Fibroblast of lung (primary cell): ENCODE results near the gene RRBP1. TPM values are rescaled to one million over a fixed set of nuclear protein-coding genes. Genes with fewer than 3 reads are reported as not detected.

ENCODE experiments used
- DNase-seq, 2 donors: peaks; one replicate each; pipeline versions ENCODE4 v3.0.0 to v3.0.0-alpha.2; 2010; ENCODE audit warnings: low read depth in 2 of 2
- H2AFZ ChIP-seq: 2 replicates; pipeline ENCODE4 v1.5.1; 2012; ENCODE audit warnings: low read length, control low read depth, inconsistent platforms
- H3K27ac ChIP-seq: 2 replicates; pipeline ENCODE4 v1.5.1; 2011; ENCODE audit warnings: low read length, control low read depth; ENCODE audit not compliant: insufficient read depth
- H3K27me3 ChIP-seq: 2 replicates; pipeline ENCODE4 v1.5.1; 2011; ENCODE audit warnings: mild to moderate bottlenecking, low read length; ENCODE audit not compliant: control insufficient read depth, insufficient read depth
- H3K36me3 ChIP-seq: 2 replicates; pipeline ENCODE4 v1.5.1; 2011; ENCODE audit warnings: low read length; ENCODE audit not compliant: control insufficient read depth, insufficient read depth
- H3K4me1 ChIP-seq: 2 replicates; pipeline ENCODE4 v1.5.1; 2011; ENCODE audit warnings: low read length; ENCODE audit not compliant: control insufficient read depth, insufficient read depth; ENCODE audit errors: extremely low read depth
- H3K4me2 ChIP-seq: 2 replicates; pipeline ENCODE4 v1.5.1; 2011; ENCODE audit warnings: low read length, control low read depth; ENCODE audit not compliant: insufficient read depth; ENCODE audit errors: extremely low read depth
- H3K4me3 ChIP-seq, 4 experiments: fragments of 200-600 bp in 1 of 4; sonication (generic) in 1 of 4; replicated peaks in 1 of 4; 2 replicates each; pipeline ENCODE4 v1.5.1; 2011 to 2016; ENCODE audit warnings: low read length in 4 of 4, low read depth in 3 of 4, mild to moderate bottlenecking in 3 of 4, control low read depth in 2 of 4, inconsistent platforms in 1 of 4, mixed read lengths in 1 of 4; ENCODE audit not compliant: insufficient read depth in 1 of 4; ENCODE audit errors: control extremely low read depth in 1 of 4
- H3K79me2 ChIP-seq: 2 replicates; pipeline ENCODE4 v1.5.1; 2012; ENCODE audit warnings: mild to moderate bottlenecking, low read length, inconsistent platforms; ENCODE audit not compliant: control insufficient read depth, insufficient read depth
- H3K9ac ChIP-seq: 2 replicates; pipeline ENCODE4 v1.5.1; 2011; ENCODE audit warnings: mild to moderate bottlenecking, low read length, control low read depth; ENCODE audit not compliant: insufficient read depth
- H3K9me3 ChIP-seq: 2 replicates; pipeline ENCODE4 v1.5.1; 2012; ENCODE audit warnings: low read depth, low read length; ENCODE audit not compliant: control insufficient read depth, insufficient read depth
- H4K20me1 ChIP-seq: 2 replicates; pipeline ENCODE4 v1.5.1; 2011; ENCODE audit warnings: low read length; ENCODE audit not compliant: control insufficient read depth, insufficient read depth; ENCODE audit errors: extremely low read depth
- EZH2 ChIP-seq: IDR thresholded peaks from 2 replicates; pipeline ENCODE4 v1.5.1; 2012; ENCODE audit warnings: low read length, control low read depth, mild to moderate bottlenecking; ENCODE audit errors: missing control alignments
- polyA plus RNA-seq, 2 donors: library from polyadenylated mRNA; depleted of rRNA in 1 of 2; stranded (reverse) in 1 of 2; unstranded in 1 of 2; fragments of >200 nt; gene quantifications; 2 replicates each; pipeline ENCODE4 v1.2.1, GENCODE V29; 2011 to 2012; ENCODE audit warnings: missing spikeins in 1 of 2
- total RNA-seq: library from RNA; depleted of rRNA; stranded (reverse); fragments of >200 nt; gene quantifications from 2 replicates; pipeline ENCODE4 v1.2.1, GENCODE V29; 2014
- TF ChIP-seq, protein P1 (sequence below), 2 donors: IDR thresholded peaks in 1 of 2; conservative IDR thresholded peaks in 1 of 2; 1 replicate in 1 of 2; 2 replicates in 1 of 2; pipeline ENCODE4 v1.5.1; 2011 to 2012; ENCODE audit warnings: low read length in 2 of 2, control low read depth in 1 of 2, inconsistent platforms in 1 of 2, low read depth in 1 of 2, mild to moderate bottlenecking in 1 of 2

Gene RRBP1
- total and polyA plus RNA-seq, 2 donors (not counting 1 experiment from before 2014, with no cell fraction given), result 169 to 233 TPM

DNA sequence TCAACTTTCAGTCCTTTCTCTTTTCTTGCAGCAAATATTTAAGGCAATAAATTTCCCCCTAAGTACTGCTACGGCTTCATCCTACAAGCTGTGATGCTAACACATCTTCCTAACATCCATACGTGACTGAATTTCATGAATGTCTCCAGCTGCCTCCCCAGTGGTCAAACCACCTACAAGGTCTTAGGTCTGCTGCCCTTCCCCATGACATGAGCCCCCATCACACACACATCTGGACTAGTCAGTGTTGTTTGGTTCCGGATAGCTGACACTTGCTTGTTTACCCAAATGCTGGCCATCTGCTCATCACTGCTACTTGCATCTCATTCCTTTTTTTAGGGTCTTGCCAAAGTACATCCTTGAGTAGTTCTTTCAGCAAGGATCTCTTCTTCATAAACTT lies 14.6 kb downstream of the RRBP1 start:
- TF ChIP-seq EZH2, result no peak
- TF ChIP-seq, protein P1, sequence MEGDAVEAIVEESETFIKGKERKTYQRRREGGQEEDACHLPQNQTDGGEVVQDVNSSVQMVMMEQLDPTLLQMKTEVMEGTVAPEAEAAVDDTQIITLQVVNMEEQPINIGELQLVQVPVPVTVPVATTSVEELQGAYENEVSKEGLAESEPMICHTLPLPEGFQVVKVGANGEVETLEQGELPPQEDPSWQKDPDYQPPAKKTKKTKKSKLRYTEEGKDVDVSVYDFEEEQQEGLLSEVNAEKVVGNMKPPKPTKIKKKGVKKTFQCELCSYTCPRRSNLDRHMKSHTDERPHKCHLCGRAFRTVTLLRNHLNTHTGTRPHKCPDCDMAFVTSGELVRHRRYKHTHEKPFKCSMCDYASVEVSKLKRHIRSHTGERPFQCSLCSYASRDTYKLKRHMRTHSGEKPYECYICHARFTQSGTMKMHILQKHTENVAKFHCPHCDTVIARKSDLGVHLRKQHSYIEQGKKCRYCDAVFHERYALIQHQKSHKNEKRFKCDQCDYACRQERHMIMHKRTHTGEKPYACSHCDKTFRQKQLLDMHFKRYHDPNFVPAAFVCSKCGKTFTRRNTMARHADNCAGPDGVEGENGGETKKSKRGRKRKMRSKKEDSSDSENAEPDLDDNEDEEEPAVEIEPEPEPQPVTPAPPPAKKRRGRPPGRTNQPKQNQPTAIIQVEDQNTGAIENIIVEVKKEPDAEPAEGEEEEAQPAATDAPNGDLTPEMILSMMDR (conservative IDR thresholded peaks at IDR 0.05 in 1 of 2, IDR thresholded peaks at IDR 0.05 in 1 of 2; ENCODE audit: low read depth in 1 of 2, low read length in 2 of 2), result no peak
- Histone ChIP-seq H3K4me1 (peaks cover 26% of the 10 kb centered on the region), H2AFZ (no peak overlapping the region), H3K9me3 (no peaks in the 10 kb centered on the region), H3K27me3 (no peaks in the 10 kb centered on the region), H3K27ac (no peak overlapping the region), H3K9ac (no peak overlapping the region), H3K36me3 (peaks cover 1% of the 10 kb centered on the region), H3K4me2 (no peak overlapping the region), H3K79me2 (peaks cover 87% of the 10 kb centered on the region), H4K20me1 (peaks cover 6% of the 10 kb centered on the region), H3K4me3 (no peak overlapping the region)
- DNase-seq, result no peak

DNA sequence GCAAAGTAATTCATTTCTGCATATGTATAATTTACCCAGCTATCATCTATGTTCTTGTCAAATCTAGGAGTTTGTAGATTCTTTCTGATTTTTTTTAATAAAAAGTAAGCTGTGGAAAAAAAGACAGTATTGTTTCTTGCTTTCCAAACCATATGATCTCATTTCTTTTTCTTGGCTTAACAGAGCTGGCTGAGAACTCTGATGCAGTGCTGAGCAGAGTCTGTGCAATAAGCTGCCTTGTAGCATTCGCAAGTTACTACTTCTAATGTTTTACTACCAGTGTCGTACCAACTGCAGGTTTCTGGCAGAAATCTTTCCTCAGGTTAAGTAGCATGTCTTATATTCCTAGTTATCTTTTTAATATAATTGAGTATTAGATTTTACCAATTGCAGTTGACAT lies 15.6 kb downstream of the RRBP1 start:
- Histone ChIP-seq H2AFZ (no peak overlapping the region), H3K4me2 (no peak overlapping the region), H3K4me1 (peaks cover 29% of the 10 kb centered on the region), H3K79me2 (peaks cover 84% of the 10 kb centered on the region), H4K20me1 (peaks cover 6% of the 10 kb centered on the region), H3K9ac (no peak overlapping the region), H3K27me3 (no peaks in the 10 kb centered on the region), H3K36me3 (peaks cover 1% of the 10 kb centered on the region), H3K27ac (no peak overlapping the region), H3K4me3 (no peak overlapping the region), H3K9me3 (no peaks in the 10 kb centered on the region)
- DNase-seq, result peak; percentile 60 to 67
- no peak for TF ChIP-seq EZH2
- TF ChIP-seq, protein P1 (conservative IDR thresholded peaks at IDR 0.05 in 1 of 2, IDR thresholded peaks at IDR 0.05 in 1 of 2; ENCODE audit: low read depth in 1 of 2, low read length in 2 of 2), result no peak

DNA sequence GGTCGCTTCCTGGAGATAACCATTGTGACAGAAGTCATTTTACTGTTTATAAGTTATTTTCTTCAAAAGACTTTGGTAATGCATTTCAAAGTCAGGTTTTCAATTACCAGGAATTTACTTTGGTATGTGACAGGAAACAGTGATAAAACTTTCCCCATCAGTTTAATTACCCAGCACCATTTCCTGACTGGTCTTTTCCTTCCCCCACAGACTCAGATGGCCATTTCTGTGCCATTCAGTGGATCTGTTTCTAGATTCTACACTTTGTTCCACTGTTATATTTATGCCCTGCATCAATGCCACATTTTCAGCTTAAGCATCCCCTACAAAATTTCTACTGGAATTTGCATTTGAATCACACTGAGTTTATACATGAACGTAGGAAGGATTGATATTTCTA lies 16.3 kb downstream of the RRBP1 start:
- Histone ChIP-seq H3K27ac (no peak overlapping the region), H3K36me3 (peaks cover 1% of the 10 kb centered on the region), H3K9ac (no peak overlapping the region), H3K27me3 (no peaks in the 10 kb centered on the region), H2AFZ (no peak overlapping the region), H3K79me2 (peaks cover 84% of the 10 kb centered on the region), H3K4me2 (no peak overlapping the region), H3K4me1 (peaks cover 30% of the 10 kb centered on the region), H3K4me3 (no peak overlapping the region), H4K20me1 (peaks cover 2% of the 10 kb centered on the region), H3K9me3 (no peaks in the 10 kb centered on the region)
- no peak for DNase-seq
- TF ChIP-seq EZH2, result no peak
- TF ChIP-seq, protein P1 (conservative IDR thresholded peaks at IDR 0.05 in 1 of 2, IDR thresholded peaks at IDR 0.05 in 1 of 2; ENCODE audit: low read depth in 1 of 2, low read length in 2 of 2), result no peak
